ENCODE results near the gene SLAMF6.

GRCh38 chr1:160453443-160453842 lies 69.6 kb downstream of the SLAMF6 start:
- TF ChIP-seq POLR2A (IDR thresholded peaks at IDR 0.05): no peak
- TF ChIP-seq, protein P1, sequence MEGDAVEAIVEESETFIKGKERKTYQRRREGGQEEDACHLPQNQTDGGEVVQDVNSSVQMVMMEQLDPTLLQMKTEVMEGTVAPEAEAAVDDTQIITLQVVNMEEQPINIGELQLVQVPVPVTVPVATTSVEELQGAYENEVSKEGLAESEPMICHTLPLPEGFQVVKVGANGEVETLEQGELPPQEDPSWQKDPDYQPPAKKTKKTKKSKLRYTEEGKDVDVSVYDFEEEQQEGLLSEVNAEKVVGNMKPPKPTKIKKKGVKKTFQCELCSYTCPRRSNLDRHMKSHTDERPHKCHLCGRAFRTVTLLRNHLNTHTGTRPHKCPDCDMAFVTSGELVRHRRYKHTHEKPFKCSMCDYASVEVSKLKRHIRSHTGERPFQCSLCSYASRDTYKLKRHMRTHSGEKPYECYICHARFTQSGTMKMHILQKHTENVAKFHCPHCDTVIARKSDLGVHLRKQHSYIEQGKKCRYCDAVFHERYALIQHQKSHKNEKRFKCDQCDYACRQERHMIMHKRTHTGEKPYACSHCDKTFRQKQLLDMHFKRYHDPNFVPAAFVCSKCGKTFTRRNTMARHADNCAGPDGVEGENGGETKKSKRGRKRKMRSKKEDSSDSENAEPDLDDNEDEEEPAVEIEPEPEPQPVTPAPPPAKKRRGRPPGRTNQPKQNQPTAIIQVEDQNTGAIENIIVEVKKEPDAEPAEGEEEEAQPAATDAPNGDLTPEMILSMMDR (IDR thresholded peaks at IDR 0.05): no peak

Data from Peyer's patch (tissue), 4 donors.